Neutrophil (primary cell): ENCODE data around the gene KLHL29.

ENCODE experiments used
- H3K27ac ChIP-seq: fragments of 200-600 bp; sonication (generic); 2 replicates; pipeline ENCODE4 v1.5.1; 2016; ENCODE audit warnings: mild to moderate bottlenecking, moderate library complexity
- H3K27me3 ChIP-seq: fragments of 200-600 bp; sonication (generic); 2 replicates; pipeline ENCODE4 v1.6.0; 2016; ENCODE audit warnings: mild to moderate bottlenecking
- H3K36me3 ChIP-seq: fragments of 200-600 bp; sonication (generic); 2 replicates; pipeline ENCODE4 v1.5.1; 2017
- H3K4me1 ChIP-seq, 2 experiments: fragments of 200-600 bp in 1 of 2; sonication (generic) in 1 of 2; 1 replicate in 1 of 2; 2 replicates in 1 of 2; pipeline versions ENCODE4 v1.5.1 to v1.6.1; 2013 to 2016; ENCODE audit warnings: low read depth in 1 of 2, low read length in 1 of 2, mild to moderate bottlenecking in 1 of 2, moderate library complexity in 1 of 2; ENCODE audit not compliant: control insufficient read depth in 1 of 2, insufficient read depth in 1 of 2
- H3K4me3 ChIP-seq, 2 experiments: fragments of 200-600 bp in 1 of 2; sonication (generic) in 1 of 2; 1 replicate in 1 of 2; 2 replicates in 1 of 2; pipeline ENCODE4 v1.5.1; 2013 to 2016; ENCODE audit warnings: low read depth in 1 of 2, low read length in 1 of 2, mild to moderate bottlenecking in 1 of 2, moderate library complexity in 1 of 2
- H3K9me3 ChIP-seq: fragments of 200-600 bp; sonication (generic); 2 replicates; pipeline ENCODE4 v1.5.1; 2016
- TF ChIP-seq, protein P1 (sequence below): fragments of 200-600 bp; sonication (generic); IDR thresholded peaks from 2 replicates; pipeline ENCODE4 v1.5.1; 2016; ENCODE audit warnings: antibody characterized with exemption

The KLHL29 gene

DNA sequence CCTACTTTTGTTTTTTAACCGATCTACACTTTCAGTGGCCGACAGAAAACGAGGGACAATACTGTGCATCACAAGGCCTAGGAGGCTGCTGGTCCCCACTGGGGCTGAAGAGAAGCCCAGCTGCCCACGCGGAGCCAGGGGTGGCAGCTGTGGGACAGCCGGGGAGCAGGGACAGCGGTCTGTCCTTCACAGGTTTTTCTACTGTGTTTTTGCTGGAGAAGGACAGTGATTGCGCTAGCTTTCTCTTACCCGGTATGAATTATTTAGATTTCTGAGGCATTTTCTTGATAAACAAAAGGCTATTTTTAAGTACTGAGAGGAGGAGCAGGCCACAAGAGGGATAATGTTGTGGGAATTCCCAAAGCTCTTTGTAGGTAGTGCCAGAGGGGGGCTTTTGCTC lies 322.1 kb downstream of the KLHL29 start:
- H3K27ac ChIP-seq: no peak overlapping the region
- H3K4me3 ChIP-seq: no peak overlapping the region
- no peaks in the 10 kb centered on the region for H3K27me3 ChIP-seq
- peaks cover 3% of the 10 kb centered on the region for H3K36me3 ChIP-seq
- TF ChIP-seq, protein P1, sequence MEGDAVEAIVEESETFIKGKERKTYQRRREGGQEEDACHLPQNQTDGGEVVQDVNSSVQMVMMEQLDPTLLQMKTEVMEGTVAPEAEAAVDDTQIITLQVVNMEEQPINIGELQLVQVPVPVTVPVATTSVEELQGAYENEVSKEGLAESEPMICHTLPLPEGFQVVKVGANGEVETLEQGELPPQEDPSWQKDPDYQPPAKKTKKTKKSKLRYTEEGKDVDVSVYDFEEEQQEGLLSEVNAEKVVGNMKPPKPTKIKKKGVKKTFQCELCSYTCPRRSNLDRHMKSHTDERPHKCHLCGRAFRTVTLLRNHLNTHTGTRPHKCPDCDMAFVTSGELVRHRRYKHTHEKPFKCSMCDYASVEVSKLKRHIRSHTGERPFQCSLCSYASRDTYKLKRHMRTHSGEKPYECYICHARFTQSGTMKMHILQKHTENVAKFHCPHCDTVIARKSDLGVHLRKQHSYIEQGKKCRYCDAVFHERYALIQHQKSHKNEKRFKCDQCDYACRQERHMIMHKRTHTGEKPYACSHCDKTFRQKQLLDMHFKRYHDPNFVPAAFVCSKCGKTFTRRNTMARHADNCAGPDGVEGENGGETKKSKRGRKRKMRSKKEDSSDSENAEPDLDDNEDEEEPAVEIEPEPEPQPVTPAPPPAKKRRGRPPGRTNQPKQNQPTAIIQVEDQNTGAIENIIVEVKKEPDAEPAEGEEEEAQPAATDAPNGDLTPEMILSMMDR: no peak
- H3K9me3 ChIP-seq: no peaks in the 10 kb centered on the region
- no peaks in the 10 kb centered on the region for H3K4me1 ChIP-seq

DNA sequence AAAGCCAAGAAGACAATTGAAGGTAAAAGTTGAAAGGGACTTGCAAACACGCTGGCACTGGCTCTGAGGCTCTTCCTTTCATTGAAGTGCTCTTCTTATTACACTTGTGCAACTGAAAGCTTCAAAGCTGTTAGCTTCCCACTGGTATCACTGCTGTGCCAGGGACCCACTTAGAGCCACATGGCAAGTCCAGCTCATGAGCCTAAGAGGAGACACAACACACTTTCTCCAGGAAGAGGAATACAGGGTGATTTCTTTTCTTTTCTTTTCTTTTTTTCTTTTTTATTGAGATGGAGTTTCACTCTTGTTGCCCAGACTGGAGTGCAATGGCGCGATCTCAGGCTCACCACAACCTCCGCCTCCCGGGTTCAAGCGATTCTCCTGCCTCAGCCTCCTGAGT lies 323.8 kb downstream of the KLHL29 start:
- Histone ChIP-seq H3K27me3 (no peaks in the 10 kb centered on the region), H3K9me3 (no peaks in the 10 kb centered on the region), H3K27ac (no peak overlapping the region), H3K4me3 (no peak overlapping the region), H3K36me3 (peaks cover 3% of the 10 kb centered on the region), H3K4me1 (peaks cover 6 to 10% of the 10 kb centered on the region in 2 experiments)
- TF ChIP-seq, protein P1: no peak

DNA sequence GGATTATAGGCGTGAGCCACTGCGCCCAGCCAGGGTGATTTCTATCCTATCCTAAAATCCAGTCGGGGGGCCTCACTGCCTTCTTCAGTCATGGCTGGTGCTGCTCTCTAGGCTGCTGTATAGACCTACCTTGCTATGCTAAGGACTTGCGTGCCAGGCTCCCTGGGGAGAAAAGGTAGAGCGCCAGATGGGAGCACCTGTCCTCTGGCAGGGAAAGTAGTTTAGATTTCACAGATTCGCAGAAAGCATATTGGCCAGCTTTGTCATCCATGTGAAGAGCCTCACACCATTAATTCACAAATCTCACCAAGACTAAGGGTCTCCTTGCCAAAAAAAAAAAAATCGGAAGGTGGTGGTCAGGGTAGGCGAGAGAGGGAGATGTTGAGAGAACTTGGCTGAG lies 324.3 kb downstream of the KLHL29 start:
- peaks cover 6 to 10% of the 10 kb centered on the region in 2 experiments for H3K4me1 ChIP-seq
- TF ChIP-seq, protein P1: no peak
- H3K27ac ChIP-seq: no peak overlapping the region
- peaks cover 3% of the 10 kb centered on the region for H3K36me3 ChIP-seq
- H3K4me3 ChIP-seq: no peak overlapping the region
- no peaks in the 10 kb centered on the region for H3K27me3 ChIP-seq
- no peaks in the 10 kb centered on the region for H3K9me3 ChIP-seq

DNA sequence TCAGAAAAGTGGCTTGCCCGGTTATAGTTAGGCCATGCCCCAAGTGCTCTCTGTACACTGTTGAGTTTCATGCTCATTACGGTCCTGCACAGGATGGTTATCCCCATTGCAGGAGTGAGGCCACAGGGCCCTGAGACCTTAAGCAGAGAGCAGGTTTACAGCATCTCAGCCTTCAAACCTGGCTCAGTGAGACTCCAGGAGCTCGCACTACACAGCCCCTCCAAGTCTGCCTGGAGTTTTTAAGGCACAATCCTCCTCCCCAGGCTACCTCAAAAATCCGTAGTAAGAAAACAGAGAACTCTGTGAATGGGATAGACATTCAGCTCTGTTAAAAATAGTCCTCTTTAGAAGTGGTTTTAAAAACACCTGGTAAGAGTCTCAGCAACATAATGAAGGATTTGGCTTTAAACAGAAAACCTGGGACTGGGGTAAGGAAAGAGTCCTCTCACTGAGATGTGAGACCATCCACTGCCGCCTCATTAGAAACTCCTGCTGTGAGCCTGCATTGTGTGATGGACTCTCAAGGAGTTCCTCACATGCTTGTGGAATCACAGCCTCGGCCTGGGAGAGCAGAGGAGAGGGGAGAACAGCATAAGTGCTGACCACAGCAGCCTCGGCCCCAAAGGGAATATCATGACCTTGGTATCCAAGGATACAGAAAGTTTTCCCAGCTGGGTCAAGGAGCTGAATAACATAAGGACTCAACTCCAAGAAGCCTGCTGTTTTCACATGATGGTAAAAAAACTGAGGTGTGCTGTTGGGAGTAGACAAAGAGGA lies 327.2 kb downstream of the KLHL29 start:
- no peaks in the 10 kb centered on the region for H3K27me3 ChIP-seq
- no peak overlapping the region for H3K4me3 ChIP-seq
- H3K36me3 ChIP-seq: no peaks in the 10 kb centered on the region
- TF ChIP-seq, protein P1: no peak
- H3K4me1 ChIP-seq: peaks cover 6 to 10% of the 10 kb centered on the region in 2 experiments
- H3K27ac ChIP-seq: no peak overlapping the region
- no peaks in the 10 kb centered on the region for H3K9me3 ChIP-seq

DNA sequence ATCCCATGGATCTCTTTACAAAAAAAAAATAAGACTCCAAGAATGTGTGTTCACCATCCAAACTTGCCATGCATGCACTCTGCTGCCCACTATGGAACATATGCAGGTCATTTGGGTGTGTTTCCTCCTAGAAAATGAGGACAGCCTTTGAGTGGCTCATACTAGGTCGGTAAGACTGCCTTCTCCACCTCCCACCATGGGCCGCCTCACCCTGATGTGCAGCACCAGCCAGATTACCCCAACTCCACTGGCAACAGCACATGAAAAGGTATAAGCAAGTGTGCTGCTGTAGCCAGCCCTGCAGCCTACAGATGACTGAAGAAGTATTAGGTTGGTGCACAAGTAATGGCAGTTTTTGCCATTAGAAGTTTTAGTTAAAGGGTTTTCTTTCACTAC lies 327.8 kb downstream of the KLHL29 start:
- Histone ChIP-seq H3K9me3 (no peaks in the 10 kb centered on the region), H3K27me3 (no peaks in the 10 kb centered on the region), H3K4me1 (peaks cover 6 to 10% of the 10 kb centered on the region in 2 experiments), H3K36me3 (no peaks in the 10 kb centered on the region), H3K27ac (no peak overlapping the region), H3K4me3 (no peak overlapping the region)
- TF ChIP-seq, protein P1: no peak
